Sigmoid colon (tissue), 4 donors: ENCODE measurements around the gene C14orf180.

Experiments
- POLR2A ChIP-seq, 2 donors: fragments of 450-650 bp; IDR thresholded peaks; one replicate each; pipeline ENCODE4 v1.6.1; 2016; ENCODE audit warnings: antibody characterized with exemption in 2 of 2, mild to moderate bottlenecking in 2 of 2, moderate library complexity in 2 of 2
- POLR2AphosphoS5 ChIP-seq, 4 donors: sonication (generic); formaldehyde crosslinking; IDR thresholded peaks; one replicate each; pipeline ENCODE4 v1.6.1; 2017; ENCODE audit warnings: antibody characterized with exemption in 4 of 4
- TF ChIP-seq, protein P1 (sequence below), 4 experiments: fragments of 450-650 bp in 3 of 4; fragments of 200-600 bp in 1 of 4; IDR thresholded peaks; one replicate each; pipeline ENCODE4 v1.5.1; 2016 to 2019; ENCODE audit warnings: antibody characterized with exemption in 4 of 4, mild to moderate bottlenecking in 3 of 4, moderate library complexity in 2 of 4

DNA sequence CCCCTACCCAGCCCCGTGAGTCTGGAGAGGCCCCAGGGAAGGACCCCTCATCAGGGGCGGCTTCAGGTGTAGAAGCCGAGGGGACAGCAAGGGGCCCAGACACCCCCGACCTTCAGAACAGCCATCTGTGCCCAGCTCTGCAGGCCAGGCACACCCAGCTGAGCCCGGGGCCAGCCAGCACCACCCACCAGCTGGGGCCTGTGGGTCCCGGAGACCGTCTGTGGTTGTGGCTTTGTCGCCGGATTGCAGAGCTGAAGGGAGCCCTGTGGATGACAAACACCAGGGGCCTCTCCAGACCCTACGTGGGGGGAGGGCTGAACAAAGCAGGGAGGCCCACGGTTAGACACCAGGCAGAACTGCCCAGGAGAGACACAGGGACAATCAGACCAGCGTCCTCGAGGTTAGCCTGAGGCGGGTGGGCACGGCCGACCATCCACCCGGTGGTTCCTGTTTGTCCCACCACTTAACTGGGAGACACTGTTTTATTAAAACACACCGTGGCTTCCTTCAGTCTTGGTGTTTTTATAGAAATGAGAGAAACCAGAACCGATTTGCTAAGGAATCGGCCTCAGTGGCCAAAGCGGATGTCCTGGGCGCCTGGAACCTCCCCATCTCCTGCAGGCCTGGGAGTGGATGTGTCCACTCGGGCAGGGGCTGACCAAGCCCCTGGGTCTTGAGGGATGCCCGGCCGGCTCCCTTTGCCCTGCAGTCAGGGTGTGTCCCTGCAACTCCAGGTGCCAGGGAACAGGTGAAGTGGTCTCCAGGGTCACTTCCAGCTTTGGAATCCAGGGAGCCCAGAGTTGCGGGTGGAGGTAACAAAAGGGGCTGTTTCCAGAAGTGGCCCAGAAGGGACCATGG is 10.0 kb downstream of the C14orf180 start:
- TF ChIP-seq, protein P1, sequence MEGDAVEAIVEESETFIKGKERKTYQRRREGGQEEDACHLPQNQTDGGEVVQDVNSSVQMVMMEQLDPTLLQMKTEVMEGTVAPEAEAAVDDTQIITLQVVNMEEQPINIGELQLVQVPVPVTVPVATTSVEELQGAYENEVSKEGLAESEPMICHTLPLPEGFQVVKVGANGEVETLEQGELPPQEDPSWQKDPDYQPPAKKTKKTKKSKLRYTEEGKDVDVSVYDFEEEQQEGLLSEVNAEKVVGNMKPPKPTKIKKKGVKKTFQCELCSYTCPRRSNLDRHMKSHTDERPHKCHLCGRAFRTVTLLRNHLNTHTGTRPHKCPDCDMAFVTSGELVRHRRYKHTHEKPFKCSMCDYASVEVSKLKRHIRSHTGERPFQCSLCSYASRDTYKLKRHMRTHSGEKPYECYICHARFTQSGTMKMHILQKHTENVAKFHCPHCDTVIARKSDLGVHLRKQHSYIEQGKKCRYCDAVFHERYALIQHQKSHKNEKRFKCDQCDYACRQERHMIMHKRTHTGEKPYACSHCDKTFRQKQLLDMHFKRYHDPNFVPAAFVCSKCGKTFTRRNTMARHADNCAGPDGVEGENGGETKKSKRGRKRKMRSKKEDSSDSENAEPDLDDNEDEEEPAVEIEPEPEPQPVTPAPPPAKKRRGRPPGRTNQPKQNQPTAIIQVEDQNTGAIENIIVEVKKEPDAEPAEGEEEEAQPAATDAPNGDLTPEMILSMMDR (IDR thresholded peaks at IDR 0.05): no peak
- TF ChIP-seq POLR2AphosphoS5 (IDR thresholded peaks at IDR 0.05) (no peak), POLR2A (IDR thresholded peaks at IDR 0.05) (no peak)
